ENCODE data around the gene CFAP119. TPM values are rescaled to one million over a fixed set of nuclear protein-coding genes. Genes with fewer than 3 reads are reported as not detected.
A peak's percentile ranks its signal among the peaks of the same experiment; 100 is the strongest.

Gene CFAP119
- total and polyA plus RNA-seq, 9 of the 15 experiments (the other 6 are each of a cell fraction or from before 2014, with no cell fraction given), result 5.5 to 33.7 (median 9.6) TPM

- TF ChIP-seq ATF2 (CRISPR knock-in tag; IDR thresholded peaks at IDR 0.05) (no peak), EZH2 (IDR thresholded peaks at IDR 0.05; ENCODE audit: borderline replicate concordance, low read depth, low read length) (no peak), SAFB2 (IDR thresholded peaks at IDR 0.05; ENCODE audit: borderline replicate concordance, low read depth, low read length, severe bottlenecking) (no peak), ZFX (CRISPR knock-in tag; IDR thresholded peaks at IDR 0.05) (peak; percentile 73), PHF8 (IDR thresholded peaks at IDR 0.05; ENCODE audit: borderline replicate concordance, low read length) (peak; percentile 77; the same call in 1 of the 2 replicates), SRSF9 (IDR thresholded peaks at IDR 0.05; ENCODE audit: borderline replicate concordance, low read depth, low read length) (no peak), ESRRA (IDR thresholded peaks at IDR 0.05; ENCODE audit: borderline replicate concordance, low read depth) (peak; percentile 43; the same call in 1 of the 2 replicates), TAF9B (IDR thresholded peaks at IDR 0.05; ENCODE audit: partially characterized antibody) (peak; percentile 83), NEUROD1 (IDR thresholded peaks at IDR 0.05; ENCODE audit: borderline replicate concordance, low read depth, low read length, partially characterized antibody) (no peak), SOX6 (IDR thresholded peaks at IDR 0.05) (no peak), HNRNPLL (IDR thresholded peaks at IDR 0.05; ENCODE audit: low read depth, low read length, poor library complexity, severe bottlenecking) (peak; percentile 50), ATF3 (IDR thresholded peaks at IDR 0.05) (no peak; the same call in 1 of the 2 replicates), ATF3 (CRISPR knock-in tag; conservative IDR thresholded peaks at IDR 0.05) (no peak), STAT5B (CRISPR knock-in tag; IDR thresholded peaks at IDR 0.05) (no peak)
Observed at GRCh38 chr16:30747799-30748633, 13.8 kb downstream of the CFAP119 start, which contains the start of gene PHKG2 (continued).

Data from K562 (cell line).